Measurements from ENCODE around the gene AK8. TPM values are rescaled to one million over a fixed set of nuclear protein-coding genes. Genes with fewer than 3 reads are reported as not detected.

Gene AK8
- polyA plus RNA-seq, 1 of the 3 experiments (the other 2 are of a cell fraction) = 0.77 TPM

DNA sequence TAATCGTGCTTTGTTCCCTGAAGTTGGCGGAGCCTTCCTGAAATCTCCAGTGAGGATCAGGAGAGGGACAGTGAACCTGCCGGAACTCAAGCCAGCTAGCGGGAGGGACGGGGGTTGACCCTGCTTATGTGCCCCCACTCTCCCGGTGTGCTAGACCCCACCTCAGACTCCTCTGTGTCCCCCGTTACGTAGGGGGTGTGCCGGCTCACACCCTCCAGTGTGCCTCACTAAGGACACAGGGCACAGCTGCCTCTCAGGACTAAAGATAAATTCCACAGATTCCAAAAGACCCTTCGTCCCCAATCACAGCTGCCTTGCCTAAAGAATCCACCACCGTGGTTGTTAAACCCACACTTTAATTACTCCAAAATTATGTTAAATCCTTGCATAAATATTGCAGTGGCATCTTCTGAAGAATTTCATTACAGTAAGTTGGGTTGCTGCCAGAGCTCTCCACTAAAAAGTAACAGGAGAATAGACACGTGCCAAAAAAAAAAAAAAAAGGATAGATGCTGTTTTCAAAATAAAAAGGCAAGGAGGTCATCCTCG lies 134.1 kb downstream of the AK8 start:
- H3K36me3 ChIP-seq (replicated peaks in 1 of 2; ENCODE audit: control insufficient read depth in 1 of 2, insufficient read depth in 2 of 2, low read length in 1 of 2) = no peaks in the 10 kb centered on the region
- H3K4me1 ChIP-seq (ENCODE audit: control insufficient read depth in 1 of 2, insufficient read depth in 2 of 2, low read depth in 1 of 2, low read length in 1 of 2) = peaks cover 0 to 7% of the 10 kb centered on the region in 2 experiments; a peak in 1 of 4 replicates
- ChIA-PET POLR2A (no interaction called here), CTCF (interaction anchor here (0.7 kb wide), 1 partner anchor 73 kb away, joined by 3 read pairs; no protein-coding TSS in a partner anchor)
- no peaks in the 10 kb centered on the region; the same call in 1 of the 2 replicates for H3K27me3 ChIP-seq (ENCODE audit: insufficient read depth)
- H4K20me1 ChIP-seq (ENCODE audit: insufficient read depth) = no peaks in the 10 kb centered on the region
- H3K9me3 ChIP-seq = no peaks in the 10 kb centered on the region
- no peaks in the 10 kb centered on the region for H3K9me2 ChIP-seq
- peak; percentile 15 for DNase-seq
- TF ChIP-seq RCOR1 (IDR thresholded peaks at IDR 0.05; ENCODE audit: low read length) (no peak), RXRA (IDR thresholded peaks at IDR 0.05; ENCODE audit: borderline replicate concordance, low read depth) (no peak), NRF1 (IDR thresholded peaks at IDR 0.05; ENCODE audit: low read depth, low read length) (no peak), YY1 (IDR thresholded peaks at IDR 0.05; ENCODE audit: low read depth) (no peak), NFIC (IDR thresholded peaks at IDR 0.05; ENCODE audit: borderline replicate concordance) (no peak), ELF1 (IDR thresholded peaks at IDR 0.05) (no peak), FOXM1 (IDR thresholded peaks at IDR 0.05; ENCODE audit: low read depth) (no peak), EZH2phosphoT487 (IDR thresholded peaks at IDR 0.05; ENCODE audit: borderline replicate concordance, low read depth) (no peak), RFX5 (IDR thresholded peaks at IDR 0.05; ENCODE audit: low read length) (no peak), POLR2AphosphoS5 (IDR thresholded peaks at IDR 0.05; ENCODE audit: low read depth, low read length) (no peak), SIN3A (IDR thresholded peaks at IDR 0.05; ENCODE audit: borderline replicate concordance, low read depth, low read length) (no peak)
- TF ChIP-seq, protein P1, sequence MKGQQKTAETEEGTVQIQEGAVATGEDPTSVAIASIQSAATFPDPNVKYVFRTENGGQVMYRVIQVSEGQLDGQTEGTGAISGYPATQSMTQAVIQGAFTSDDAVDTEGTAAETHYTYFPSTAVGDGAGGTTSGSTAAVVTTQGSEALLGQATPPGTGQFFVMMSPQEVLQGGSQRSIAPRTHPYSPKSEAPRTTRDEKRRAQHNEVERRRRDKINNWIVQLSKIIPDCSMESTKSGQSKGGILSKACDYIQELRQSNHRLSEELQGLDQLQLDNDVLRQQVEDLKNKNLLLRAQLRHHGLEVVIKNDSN (IDR thresholded peaks at IDR 0.05; ENCODE audit: borderline replicate concordance, low read depth) = no peak
- TF ChIP-seq, protein P2, sequence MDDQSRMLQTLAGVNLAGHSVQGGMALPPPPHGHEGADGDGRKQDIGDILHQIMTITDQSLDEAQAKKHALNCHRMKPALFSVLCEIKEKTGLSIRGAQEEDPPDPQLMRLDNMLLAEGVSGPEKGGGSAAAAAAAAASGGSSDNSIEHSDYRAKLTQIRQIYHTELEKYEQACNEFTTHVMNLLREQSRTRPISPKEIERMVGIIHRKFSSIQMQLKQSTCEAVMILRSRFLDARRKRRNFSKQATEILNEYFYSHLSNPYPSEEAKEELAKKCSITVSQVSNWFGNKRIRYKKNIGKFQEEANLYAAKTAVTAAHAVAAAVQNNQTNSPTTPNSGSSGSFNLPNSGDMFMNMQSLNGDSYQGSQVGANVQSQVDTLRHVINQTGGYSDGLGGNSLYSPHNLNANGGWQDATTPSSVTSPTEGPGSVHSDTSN (IDR thresholded peaks at IDR 0.05) = no peak
- H3F3A ChIP-seq (replicated peaks; ENCODE audit: insufficient read depth) = no peaks in the 10 kb centered on the region
- H2AFZ ChIP-seq (ENCODE audit: low read depth) = no peak overlapping the region
- no peak overlapping the region for H3K4me2 ChIP-seq
- H3K27ac ChIP-seq (ENCODE audit: low read depth in 2 of 2, low read length in 1 of 2) = no peak overlapping the region
- H3K79me2 ChIP-seq (ENCODE audit: insufficient read depth) = no peaks in the 10 kb centered on the region
- 55% methylated on average over 13 of the region's 13 CpGs for WGBS (ENCODE audit: low lambda C conversion rate)
- no peak overlapping the region for H3K9ac ChIP-seq
- H3K4me3 ChIP-seq (ENCODE audit: low read depth in 2 of 2, low read length in 1 of 2) = no peak overlapping the region

DNA sequence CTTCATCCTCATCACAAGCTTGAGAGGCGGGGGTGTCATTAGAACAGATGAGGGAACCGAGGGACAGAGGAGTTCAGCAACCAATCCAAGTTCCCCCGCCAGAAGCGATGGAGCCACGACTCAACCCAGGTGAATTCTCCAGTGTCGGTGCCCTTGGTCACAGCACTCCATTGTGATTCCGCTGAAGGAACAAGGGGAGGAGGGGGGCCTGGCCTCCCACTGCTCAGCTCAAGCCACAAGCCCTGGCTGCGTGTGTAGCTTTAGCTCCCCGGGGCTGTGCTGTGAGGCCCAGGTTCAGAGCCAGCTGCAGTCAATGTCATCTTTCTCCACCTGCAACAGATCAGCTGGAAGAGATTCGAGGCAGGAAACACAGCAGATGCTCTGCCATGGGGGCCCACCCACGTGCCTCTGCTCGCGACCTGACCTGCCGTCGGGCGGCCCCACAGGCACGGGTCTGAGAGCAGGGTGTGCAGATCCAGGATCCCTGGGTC lies 135.2 kb downstream of the AK8 start:
- WGBS (ENCODE audit: low lambda C conversion rate) = 53% methylated on average over 9 of the region's 17 CpGs
- H3K9me2 ChIP-seq = no peaks in the 10 kb centered on the region
- TF ChIP-seq, protein P1 (IDR thresholded peaks at IDR 0.05; ENCODE audit: borderline replicate concordance, low read depth) = no peak
- TF ChIP-seq MXI1 (IDR thresholded peaks at IDR 0.05; ENCODE audit: low read depth, low read length) = no peak
- TF ChIP-seq TAF1 (IDR thresholded peaks at IDR 0.05; ENCODE audit: borderline replicate concordance, low read depth, low read length) = no peak
- TF ChIP-seq, protein P3, sequence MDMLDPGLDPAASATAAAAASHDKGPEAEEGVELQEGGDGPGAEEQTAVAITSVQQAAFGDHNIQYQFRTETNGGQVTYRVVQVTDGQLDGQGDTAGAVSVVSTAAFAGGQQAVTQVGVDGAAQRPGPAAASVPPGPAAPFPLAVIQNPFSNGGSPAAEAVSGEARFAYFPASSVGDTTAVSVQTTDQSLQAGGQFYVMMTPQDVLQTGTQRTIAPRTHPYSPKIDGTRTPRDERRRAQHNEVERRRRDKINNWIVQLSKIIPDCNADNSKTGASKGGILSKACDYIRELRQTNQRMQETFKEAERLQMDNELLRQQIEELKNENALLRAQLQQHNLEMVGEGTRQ (IDR thresholded peaks at IDR 0.05; ENCODE audit: borderline replicate concordance, low read depth, low read length) = no peak
- TF ChIP-seq, protein P2 (IDR thresholded peaks at IDR 0.05) = no peak
- DNase-seq = peak; percentile 20
- H3K27ac ChIP-seq (ENCODE audit: low read depth in 2 of 2, low read length in 1 of 2) = no peak overlapping the region
- H3K27me3 ChIP-seq (ENCODE audit: insufficient read depth) = no peaks in the 10 kb centered on the region; the same call in 1 of the 2 replicates
- H3K9ac ChIP-seq = no peak overlapping the region
- H3K9me3 ChIP-seq = no peaks in the 10 kb centered on the region
- H3K36me3 ChIP-seq (replicated peaks in 1 of 2; ENCODE audit: control insufficient read depth in 1 of 2, insufficient read depth in 2 of 2, low read length in 1 of 2) = no peaks in the 10 kb centered on the region
- ChIA-PET POLR2A (interaction anchor here (0.6 kb wide), 1 partner anchor 197 kb away, joined by 6 read pairs; no protein-coding TSS in a partner anchor), CTCF (no interaction called here)
- H3K79me2 ChIP-seq (ENCODE audit: insufficient read depth) = no peaks in the 10 kb centered on the region
- no peaks in the 10 kb centered on the region for H3F3A ChIP-seq (replicated peaks; ENCODE audit: insufficient read depth)
- no peak overlapping the region for H3K4me3 ChIP-seq (ENCODE audit: low read depth in 2 of 2, low read length in 1 of 2)
- no peak overlapping the region for H3K4me2 ChIP-seq
- H4K20me1 ChIP-seq (ENCODE audit: insufficient read depth) = no peaks in the 10 kb centered on the region
- H3K4me1 ChIP-seq (ENCODE audit: control insufficient read depth in 1 of 2, insufficient read depth in 2 of 2, low read depth in 1 of 2, low read length in 1 of 2) = peaks cover 0 to 7% of the 10 kb centered on the region in 2 experiments; a peak in 1 of 4 replicates
- no peak overlapping the region for H2AFZ ChIP-seq (ENCODE audit: low read depth)
